K562 treated with DMSO at 1 percent for 48 hours (cell line): ENCODE data around the gene AATK. TPM values are rescaled to one million over a fixed set of nuclear protein-coding genes. Genes with fewer than 3 reads are reported as not detected.

Experiments
- total RNA-seq: library from RNA; unstranded; fragments of 300-600 nt; gene quantifications from 2 replicates; pipeline ENCODE4 v1.2.3, GENCODE V29; 2022; ENCODE audit warnings: low replicate concordance; ENCODE audit errors: extremely low read depth

Gene AATK
- not detected in 2 replicates for total RNA-seq

DNA sequence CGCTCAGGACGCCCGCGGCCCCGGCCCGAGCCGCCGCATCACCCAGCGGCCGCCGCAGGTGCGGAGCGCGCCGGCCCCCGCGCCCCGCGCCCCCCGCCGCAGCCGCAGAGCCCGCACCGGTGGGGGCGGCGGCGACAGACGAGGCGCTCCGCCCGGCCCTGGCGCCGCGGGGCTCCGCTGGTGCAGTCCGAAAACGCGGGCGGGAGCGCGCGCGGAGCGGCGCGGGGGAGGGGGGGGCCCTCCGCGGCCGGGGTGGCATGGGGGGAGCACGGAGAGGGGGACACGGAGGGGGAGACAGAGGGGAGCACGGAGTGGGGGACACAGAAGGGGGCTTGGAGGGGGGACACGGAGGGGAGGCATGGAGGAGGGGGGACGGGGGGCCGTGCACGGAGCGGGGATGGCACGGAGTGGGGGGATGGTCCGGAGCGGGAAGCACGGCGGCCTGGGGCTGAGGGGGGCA is at the start of gene AATK:
TSS of gene AATK (minus strand) at position 189 of the 460 bp plus-strand sequence. CDS start 229 bp downstream, outside the sequence.

DNA sequence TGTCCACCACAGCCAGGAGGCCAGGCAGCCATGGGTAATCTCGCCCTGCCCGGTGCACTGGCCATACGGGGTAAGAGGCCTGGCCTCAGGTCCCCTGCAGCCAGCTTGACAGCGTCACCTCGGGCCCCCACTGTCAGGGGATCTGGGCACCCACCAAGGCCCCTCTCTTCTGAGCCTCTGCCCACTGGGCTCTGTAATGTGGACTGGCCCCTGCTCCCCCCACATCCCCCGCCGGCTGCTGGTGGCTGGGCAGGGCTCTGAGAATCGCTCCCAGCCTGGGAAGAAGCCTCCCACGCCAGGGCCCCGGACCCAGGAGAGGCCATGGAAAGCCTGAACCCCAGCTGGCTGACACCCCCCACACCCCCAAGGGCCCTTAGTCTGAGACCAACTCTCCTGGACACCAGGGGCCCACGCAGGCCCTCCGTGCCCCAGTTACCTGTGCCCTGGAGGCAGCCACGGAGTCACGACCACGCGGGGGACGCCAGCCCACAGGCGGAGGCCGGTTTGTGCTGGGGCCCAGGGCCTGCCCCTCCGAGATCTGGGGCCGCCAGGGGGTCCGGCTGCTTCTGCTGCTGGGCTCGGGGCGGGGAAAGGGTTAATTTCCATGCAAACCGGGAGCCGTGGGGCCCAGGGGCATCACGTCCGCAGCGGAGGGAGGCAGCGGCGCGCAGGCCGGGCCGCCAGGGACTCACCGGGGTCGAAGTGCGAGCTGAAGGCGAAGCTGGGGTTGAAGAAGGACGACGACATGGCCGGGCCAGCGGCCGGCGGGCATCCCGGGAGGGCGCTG is 582 bp downstream of the AATK start, which contains the start of gene PVALEF:
TSS of gene PVALEF (plus strand) at position 262 of the 787 bp plus-strand sequence. CDS start 15,720 bp downstream, outside the sequence.

Other genes with a start within 250 kb of the AATK start
- gene CHMP6, start 174.4 kb downstream of the AATK start, total RNA-seq = not detected in 2 replicates
- not detected in 2 replicates for gene BAIAP2, start 131.1 kb downstream of the AATK start, total RNA-seq
- gene PVALEF, start 714 bp downstream of the AATK start, total RNA-seq = not detected in 2 replicates
- gene CEP131, start 56.7 kb upstream of the AATK start, total RNA-seq = 107 TPM in 1 of 2 replicates, not detected in the other
- not detected in 2 replicates for gene TEPSIN, start 72.8 kb upstream of the AATK start, total RNA-seq
- not detected in 2 replicates for gene NDUFAF8, start 73.1 kb upstream of the AATK start, total RNA-seq
- 337 TPM in 1 of 2 replicates, not detected in the other for gene SLC38A10, start 129.1 kb upstream of the AATK start, total RNA-seq
- gene BAHCC1, start 229.2 kb upstream of the AATK start, total RNA-seq = not detected in 2 replicates